GM21423 (cell line): Measurements from ENCODE around the gene TSPAN6.

Experiments used
- ATAC-seq: cut with Tn5 transposase; IDR thresholded peaks from one replicate; pipeline ENCODE4 v1.9.1; 2021; ENCODE audit warnings: mild to moderate bottlenecking, moderate library complexity; ENCODE audit not compliant: unreplicated experiment

Gene TSPAN6

DNA sequence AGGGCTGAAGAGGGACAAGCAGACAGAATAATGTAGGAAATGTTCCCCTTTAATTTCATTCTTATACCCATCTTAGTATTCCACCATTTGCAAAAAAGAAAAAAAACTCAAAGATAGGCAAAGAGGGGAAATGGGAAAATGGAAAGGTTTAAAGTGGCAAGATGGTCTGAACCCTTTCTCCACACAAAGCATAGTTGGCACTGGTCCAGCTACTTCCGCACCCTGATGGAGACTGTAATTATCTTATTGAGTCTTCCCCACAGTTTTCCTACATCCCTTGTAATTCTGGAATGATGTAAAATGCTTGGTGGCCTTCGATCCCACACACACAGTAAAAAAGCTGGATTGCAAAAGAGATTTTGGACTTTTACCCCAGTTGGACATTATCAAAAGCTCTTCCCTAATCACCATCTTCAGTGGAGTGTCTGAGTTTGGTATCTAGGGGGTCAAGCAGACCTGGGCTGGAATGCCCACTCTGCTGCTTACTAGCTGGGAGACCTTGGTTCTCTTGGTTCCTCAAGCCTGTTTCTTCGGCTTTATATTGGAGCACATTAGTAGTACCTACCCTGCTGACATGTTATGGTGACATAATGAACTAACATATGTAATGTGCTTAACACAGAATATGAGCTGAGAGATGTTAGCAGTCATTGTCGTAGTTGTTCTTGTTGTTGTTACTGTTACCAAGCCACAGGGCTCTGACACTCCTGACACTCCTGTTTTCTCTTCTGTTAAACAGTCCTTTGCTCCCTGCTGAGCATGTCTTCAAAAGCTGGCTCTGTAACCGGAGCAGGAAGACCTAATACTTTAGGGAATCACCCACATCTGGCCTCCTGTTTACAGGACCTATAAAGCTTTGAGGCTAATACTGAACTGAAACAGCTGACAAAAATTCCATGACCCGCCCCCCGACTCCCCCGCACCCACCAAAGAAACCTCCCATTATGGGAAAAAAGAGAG lies 12.1 kb upstream of the TSPAN6 start:
- ATAC-seq: no peak

DNA sequence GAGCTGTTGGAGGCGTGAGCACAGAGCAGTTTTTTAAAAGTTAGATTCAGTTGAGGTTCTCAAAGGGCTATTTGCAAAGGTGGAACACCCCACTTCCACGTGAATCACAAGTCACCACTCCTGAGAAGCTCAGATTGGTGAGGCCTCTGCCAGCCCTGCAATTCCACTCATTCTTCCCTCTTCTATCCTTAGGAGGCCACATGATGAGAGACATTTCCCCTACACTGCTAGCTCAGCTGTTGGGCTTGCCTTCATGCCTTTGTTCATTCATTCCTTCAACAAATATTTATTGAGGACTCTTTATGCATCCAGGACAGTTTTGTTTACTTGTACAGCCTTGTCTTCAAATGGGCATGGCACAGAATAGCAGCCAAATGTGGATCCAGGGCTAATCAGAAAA lies 11.1 kb upstream of the TSPAN6 start:
- no peak for ATAC-seq

DNA sequence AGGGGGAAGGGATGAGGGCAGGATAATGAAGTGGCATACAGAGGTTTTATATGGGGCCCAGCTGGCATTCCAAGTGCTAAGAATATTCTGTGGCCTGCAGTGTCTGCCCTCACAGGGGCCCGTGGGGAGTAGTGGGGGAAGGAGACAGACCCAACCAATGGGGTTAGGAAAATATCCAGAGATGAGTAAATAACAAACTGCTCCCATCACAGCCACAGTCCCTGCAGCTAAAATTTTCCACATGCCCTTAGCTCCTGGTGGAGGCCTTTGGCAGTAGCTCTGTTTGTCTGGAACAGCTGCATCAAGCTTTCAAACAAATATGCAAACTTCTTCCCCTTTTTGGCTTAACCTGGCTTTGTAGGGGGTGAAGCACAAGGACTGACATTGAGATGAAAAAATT lies 10.5 kb upstream of the TSPAN6 start:
- ATAC-seq: no peak

DNA sequence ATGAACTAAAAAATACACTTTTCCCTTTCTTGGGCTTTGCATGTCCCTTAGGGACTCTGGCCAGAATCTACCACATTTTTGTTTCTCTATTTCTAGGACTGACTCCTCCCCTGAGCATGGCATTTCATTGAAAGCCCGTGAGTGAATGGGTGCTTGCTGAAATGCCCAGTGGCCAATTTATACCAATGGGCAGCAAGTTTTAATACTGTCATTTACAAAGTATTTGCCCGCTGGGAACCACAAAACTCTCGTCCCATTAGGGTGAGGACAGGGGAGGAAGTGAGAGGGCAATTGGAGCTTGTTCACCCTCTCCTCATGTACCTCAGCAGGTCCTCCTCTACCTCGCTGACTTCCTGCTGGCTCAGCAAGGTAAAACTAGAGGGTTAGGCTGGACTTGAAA lies 8.5 kb upstream of the TSPAN6 start:
- no peak for ATAC-seq

DNA sequence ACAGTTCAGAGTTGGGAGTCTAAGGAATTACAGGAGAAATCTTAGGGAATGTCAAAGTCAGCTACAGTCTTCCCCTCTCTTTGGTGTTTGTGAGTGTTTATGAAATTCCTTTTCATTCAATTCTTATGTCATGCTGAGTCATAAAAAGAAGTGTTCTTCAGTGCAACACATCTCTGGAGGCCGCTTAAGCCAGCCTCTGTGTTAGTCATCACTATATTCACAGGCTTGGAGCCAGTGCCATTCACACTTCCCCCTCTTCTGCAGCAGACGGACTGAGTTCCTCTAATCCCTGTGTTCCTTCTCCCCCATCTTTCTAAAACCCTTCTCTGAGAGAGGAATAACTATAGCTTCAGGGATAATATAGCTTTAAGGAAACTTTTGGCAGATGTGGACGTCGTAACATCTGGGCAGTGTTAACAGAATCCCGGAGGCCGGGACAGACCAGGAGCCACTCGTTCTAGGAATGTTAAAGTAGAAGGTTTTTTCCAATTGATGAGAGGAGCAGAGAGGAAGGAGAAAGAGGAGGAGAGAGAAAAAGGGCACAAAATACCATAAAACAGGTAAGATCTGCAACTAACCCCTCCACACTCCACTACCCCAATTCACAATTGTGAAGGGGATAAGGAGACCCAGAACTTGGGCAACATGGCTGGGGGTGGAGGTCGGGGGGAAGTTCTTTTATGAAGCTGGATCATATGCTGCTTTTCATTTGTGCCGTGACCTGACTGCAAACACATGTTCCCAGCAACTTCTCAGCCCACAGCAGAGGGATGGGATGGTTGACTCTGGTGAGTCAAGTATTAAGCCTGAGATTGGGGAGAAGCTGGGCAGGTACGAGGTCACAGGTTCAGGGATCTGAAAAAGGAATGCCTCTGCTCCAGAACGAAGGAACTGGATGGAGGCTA lies 7.6 kb upstream of the TSPAN6 start, which contains the start of gene SRPX2:
TSS of gene SRPX2 (plus strand) at position 244 of the 905 bp plus-strand sequence. CDS start 2,124 bp downstream, outside the sequence.
- no peak for ATAC-seq

DNA sequence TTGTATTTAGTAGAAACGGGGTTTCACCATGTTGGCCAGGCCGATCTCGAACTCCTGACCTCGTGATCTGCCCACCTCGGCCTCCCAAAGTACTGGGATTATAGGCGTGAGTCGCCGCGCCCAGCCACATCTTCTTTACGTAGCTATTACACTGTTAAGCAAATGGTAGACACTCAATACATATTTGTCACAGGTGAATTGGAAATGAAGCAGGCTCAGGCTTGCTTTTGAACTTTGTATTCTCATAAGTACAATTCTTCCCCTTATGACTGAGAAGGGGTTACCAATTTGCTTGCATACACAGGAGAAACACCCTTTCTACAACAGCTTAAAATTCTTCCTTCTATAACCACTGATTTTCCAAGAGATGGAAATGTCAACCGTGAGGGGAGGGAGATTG lies 6.6 kb upstream of the TSPAN6 start:
- no peak for ATAC-seq

DNA sequence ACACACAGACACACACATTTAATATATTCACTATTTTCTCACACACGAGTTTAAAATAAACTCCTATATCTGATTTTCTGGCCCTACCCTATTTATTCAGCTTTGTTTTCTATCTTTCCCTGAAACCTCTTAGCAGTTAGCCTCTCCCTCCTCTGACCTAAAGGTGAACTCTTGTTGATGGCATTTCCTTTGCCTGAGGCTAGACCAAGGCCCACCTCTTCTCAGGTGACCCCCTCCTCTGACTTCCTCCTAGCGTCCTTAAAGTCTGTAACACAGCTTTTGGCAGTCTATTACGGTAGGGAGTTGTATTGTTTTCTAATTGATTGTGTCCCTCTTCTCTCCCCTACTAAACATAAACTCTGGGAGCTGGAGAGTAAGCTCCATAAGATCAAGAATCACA lies 5.7 kb upstream of the TSPAN6 start:
- no peak for ATAC-seq

DNA sequence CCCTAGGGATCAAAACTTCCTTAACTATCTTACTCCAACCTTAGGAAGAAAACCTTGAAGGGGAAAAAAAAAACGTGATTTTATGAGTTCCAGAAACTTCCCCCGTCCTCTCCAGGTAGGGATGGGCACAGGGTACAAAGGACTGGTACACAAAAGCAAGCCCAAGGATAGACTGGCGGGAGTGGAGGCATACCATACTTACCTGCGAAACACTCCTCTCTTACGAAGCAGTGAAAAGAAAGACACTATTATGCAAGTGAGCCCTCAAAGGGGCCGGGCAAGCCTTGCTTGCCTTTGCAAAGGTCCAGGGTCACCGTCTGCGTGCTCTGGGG lies 651 bp downstream of the TSPAN6 start:
- ATAC-seq: no peak

DNA sequence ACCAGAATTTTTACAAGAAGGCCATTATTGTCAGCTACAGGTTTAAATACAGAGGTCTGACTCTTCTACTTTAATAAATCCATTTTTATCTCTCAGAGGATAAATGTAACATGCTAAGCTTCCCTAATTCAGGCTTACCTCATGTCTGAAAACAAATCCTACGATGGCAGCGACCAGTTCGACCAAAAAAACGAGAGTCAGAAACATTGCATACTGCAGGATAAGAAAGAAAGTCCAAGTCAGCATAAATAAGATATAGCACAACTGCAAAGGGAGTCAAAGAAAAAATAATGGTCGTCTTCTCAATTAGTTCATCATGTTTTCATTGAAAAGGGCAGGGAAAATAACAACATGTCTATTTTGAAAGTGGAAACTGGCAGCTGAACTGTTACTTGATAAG lies 1.6 kb downstream of the TSPAN6 start:
- no peak for ATAC-seq

DNA sequence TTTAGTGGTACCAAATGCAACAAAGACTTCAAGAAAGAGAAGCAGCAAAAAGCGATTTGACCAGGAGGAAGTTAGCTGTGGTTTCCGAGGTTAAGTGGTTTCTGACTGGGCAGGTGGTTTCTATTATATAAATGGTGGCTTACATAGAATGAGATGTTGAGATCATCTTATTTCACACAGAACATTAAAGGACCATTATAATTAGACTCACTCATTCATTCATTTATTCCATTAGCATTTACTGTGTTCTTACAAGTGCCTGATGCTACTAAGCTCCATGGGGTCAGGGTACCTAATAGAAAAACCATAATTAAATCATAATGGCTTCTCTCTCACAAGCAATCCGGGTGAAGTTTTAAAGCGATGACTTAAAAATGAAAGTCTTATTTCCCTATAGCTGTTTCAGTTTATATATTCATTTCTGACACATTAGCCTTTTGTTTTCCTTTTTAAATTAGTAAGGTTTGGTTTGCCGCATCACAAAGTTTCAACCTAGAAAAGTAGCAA lies 10.6 kb downstream of the TSPAN6 start:
- peak; percentile 95 for ATAC-seq

DNA sequence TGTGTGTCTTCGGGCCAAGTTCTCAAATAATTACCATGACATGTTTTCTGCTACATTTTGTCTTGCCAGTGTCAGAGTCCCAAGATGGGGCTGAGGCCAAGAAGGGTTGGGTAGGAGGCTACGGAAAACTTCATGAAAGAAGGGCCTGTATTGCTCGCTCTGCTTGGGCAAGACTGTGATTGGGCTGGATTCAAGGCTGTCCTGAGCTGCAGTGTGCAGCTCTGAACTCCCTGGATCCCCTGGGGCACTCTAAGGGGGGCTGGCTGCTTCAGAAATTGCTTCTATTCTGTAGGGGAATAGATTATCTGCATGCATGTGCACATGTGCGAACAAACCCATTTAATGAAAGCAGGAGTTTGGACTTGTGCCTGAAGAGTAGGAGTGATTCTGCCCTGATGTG lies 13.6 kb downstream of the TSPAN6 start:
- ATAC-seq: no peak

DNA sequence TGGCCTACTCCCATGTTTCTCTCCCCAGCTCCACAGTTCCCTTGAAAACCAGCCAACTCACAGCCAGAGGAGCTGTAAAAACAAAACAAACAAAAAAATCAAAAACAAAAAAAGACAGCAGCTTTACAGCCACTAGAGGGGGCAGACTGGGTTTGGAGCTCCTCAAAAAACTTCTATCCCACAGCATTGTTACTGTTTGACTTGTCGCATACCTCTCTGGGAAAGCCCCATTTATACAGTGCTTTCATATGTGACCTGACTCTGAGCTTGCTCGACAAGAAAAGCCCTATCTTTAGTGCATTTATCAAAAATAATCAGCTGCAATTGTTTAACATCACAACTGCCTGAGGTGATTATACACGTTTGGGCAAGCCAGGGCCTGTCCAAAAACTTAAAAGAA lies 21.6 kb downstream of the TSPAN6 start:
- ATAC-seq: peak; percentile 100

DNA sequence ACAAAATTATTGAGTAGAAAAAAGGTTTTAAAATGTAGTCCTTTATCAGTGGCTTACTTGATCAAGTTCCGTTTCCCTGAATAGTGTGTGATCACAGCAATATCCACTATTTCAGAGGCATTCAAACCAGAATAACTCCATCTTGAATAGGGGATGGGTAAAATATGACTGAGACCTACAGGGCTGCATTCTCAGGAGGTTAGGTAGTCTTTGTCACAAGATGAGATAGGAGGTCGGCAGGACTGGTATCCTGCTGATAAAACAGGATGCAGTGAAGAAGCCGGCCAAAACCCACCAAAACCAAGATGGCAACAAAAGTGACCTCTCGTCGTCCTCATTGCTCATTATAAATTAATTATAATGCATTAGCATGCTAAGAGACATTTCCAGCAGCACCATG lies 24.7 kb downstream of the TSPAN6 start:
- ATAC-seq: no peak

DNA sequence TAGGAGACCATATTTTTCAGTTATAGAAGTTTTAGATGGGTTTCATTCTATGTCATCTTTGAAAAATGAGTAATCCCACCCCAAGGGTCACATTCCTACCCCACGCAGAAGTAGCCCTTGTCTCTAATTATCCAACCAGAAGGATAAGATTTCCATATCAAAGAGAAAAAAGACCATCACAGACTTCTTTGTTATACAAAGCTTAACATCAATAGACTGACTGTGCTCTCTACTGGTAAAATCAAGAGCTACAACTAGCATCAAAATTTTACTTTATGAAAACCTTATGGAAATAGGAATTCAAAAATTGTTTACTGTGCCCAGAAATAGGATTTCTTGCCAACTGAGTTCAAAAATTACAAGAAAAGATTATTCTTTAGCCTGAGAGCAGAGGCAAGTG lies 27.0 kb downstream of the TSPAN6 start:
- no peak for ATAC-seq

DNA sequence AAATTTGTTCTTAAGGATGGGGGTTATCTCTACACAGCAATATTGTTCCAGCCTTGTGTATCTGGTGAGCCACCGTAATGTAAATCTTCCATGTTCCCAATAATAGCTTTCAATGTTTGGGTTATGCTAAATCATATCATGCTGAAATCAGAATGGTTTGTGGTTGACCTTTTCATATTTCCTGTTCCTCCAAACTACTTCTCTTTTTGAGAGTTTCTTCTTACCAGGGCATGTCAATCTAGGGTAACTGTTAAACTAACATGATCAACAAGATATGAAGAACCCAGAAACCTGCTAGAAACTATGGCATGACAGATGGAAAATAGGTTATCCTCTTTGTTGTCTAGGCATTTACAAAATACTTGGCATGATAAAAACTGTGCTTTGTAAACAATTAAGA lies 29.9 kb downstream of the TSPAN6 start:
- no peak for ATAC-seq

DNA sequence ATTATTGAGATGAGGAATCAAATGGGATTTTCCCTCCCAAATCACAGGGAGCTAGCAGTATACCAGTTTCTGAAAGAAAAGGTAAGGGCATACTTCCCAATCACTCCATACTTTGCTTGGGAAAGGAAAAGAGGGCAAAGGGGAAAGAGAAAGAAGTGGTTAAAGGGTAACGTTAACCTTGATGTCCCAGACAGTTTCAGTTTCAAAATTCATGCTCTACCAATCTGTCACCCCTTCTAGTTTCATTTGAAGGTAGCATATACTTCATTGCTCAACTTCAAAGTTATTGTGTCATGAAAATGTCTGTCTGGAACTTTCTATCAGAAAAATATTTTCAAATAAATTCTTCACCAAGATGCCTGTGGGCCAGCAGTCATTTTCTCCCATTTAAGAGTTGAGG lies 35.8 kb downstream of the TSPAN6 start:
- ATAC-seq: peak; percentile 67

DNA sequence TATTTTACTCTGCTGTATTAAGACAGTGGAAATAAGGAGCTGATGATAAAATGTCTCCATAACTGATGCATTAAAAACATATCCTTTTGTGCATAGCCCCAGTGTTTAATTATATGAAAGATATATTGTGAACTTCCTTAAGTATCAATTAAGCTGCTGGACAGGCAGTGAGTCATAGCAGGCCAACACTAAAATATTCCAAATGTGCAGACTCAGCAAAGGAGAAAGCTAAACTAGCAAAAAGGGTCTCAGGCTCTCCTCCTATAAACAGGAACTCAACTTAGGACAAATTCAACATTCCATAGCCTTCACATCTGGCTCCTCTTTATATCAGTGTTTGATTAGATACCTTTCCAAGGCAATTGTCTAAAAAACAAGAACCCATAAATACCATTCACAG lies 36.3 kb downstream of the TSPAN6 start:
- no peak for ATAC-seq

DNA sequence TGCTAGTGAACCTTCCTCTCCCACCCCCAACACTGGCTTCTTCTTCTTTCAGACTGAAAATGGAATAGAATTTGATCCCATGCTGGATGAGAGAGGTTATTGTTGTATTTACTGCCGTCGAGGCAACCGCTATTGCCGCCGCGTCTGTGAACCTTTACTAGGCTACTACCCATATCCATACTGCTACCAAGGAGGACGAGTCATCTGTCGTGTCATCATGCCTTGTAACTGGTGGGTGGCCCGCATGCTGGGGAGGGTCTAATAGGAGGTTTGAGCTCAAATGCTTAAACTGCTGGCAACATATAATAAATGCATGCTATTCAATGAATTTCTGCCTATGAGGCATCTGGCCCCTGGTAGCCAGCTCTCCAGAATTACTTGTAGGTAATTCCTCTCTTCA lies 37.1 kb downstream of the TSPAN6 start:
- ATAC-seq: no peak

DNA sequence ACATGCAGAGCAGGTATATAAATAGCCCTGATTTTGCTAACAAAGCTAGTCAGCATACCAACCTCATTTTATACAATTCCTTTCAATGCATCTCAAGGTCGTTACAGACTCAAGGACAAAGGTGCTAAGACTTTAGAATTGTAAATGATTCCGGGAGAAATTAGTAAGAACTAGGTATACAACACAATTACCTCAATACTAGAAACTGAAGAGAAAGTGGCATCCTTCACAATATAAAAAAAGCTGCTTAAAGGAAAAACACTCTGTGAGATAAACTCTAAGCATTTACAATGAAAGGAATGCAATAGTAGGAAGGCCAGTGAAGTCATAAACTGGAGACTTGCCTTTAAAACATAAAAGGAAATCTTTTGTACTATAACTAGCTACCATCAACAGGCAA lies 40.0 kb downstream of the TSPAN6 start:
- ATAC-seq: no peak

DNA sequence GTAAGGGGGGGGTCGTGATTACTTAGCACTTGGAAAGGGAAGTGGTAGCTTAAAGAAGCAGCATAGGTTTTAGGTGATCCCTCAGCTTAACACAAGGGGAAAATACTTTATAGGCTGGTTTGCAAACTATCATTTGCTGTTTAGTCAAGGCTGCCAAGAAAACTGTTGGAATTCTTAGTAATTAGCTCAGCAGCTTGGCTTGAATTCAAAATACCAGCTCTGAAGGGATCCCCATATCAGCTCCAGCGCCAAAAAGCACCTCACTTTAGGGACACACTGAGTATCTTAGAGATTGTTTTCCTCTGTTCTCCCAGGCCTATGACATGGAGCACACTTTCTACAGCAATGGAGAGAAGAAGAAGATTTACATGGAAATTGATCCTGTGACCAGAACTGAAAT lies 43.0 kb downstream of the TSPAN6 start:
- no peak for ATAC-seq

DNA sequence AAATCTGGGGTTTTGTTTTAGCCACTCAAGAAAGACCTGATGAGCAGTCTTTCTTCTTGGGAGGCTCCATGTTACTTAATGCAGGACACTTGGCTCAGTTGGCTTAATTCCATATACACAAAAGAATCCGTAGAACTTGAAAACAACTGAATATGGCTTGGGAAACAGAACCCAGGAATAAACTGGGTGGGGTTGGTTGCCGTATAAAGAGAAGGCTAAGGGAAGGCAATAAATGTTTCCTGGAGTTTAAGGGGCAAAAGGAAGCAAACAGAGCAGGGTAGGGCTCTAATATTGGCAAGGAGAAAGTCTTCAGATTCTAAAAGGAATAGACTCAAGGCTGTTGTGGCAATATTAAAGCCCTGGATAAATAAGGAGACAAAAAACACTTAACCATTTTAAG lies 43.5 kb downstream of the TSPAN6 start:
- ATAC-seq: no peak
